ENCODE results near the gene ASTN1.

DNA sequence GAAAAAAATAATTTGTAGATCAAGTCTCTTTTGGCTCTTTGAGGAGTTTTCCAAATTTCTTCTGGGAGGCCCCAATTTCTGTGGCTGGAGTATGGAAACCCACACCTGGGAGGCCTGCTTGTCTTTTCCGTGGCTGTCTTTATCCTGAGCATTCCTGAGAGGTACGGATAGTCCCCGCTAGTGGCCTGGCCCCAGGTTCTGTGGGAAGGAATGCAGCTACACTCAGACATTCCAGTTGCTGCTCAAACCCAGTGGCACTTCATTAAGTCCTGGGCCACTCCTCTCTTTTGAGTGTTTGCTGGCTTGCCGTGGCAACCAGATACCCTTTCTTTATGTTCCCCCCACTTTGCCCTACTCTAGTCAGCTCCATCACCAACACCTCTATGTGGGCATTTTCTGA is 310.4 kb downstream of the ASTN1 start:
- TF ChIP-seq, protein P1, sequence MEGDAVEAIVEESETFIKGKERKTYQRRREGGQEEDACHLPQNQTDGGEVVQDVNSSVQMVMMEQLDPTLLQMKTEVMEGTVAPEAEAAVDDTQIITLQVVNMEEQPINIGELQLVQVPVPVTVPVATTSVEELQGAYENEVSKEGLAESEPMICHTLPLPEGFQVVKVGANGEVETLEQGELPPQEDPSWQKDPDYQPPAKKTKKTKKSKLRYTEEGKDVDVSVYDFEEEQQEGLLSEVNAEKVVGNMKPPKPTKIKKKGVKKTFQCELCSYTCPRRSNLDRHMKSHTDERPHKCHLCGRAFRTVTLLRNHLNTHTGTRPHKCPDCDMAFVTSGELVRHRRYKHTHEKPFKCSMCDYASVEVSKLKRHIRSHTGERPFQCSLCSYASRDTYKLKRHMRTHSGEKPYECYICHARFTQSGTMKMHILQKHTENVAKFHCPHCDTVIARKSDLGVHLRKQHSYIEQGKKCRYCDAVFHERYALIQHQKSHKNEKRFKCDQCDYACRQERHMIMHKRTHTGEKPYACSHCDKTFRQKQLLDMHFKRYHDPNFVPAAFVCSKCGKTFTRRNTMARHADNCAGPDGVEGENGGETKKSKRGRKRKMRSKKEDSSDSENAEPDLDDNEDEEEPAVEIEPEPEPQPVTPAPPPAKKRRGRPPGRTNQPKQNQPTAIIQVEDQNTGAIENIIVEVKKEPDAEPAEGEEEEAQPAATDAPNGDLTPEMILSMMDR (IDR thresholded peaks at IDR 0.05): no peak
- no peak for TF ChIP-seq TCF7L2 (IDR thresholded peaks at IDR 0.05; ENCODE audit: low read depth, low read length)

Data from Panc1 (cell line).